Sigmoid colon (tissue), 7 donors: Measurements from ENCODE around the gene REPS2. TPM values are rescaled to one million over a fixed set of nuclear protein-coding genes. Genes with fewer than 3 reads are reported as not detected.
A peak's percentile ranks its signal among the peaks of the same experiment; 100 is the strongest.

Experiments used
- DNase-seq: peaks from one replicate; pipeline ENCODE4 v3.0.0-alpha.2; 2019
- H3K27ac ChIP-seq, 4 donors: fragments of 200-600 bp; sonication (generic); one replicate each; pipeline ENCODE4 v1.5.1; 2016 to 2019; ENCODE audit warnings: mild to moderate bottlenecking in 1 of 4
- H3K27me3 ChIP-seq, 3 donors: fragments of 200-600 bp; sonication (generic); one replicate each; pipeline ENCODE4 v1.5.1; 2019; ENCODE audit warnings: mild to moderate bottlenecking in 1 of 3
- H3K36me3 ChIP-seq, 4 donors: fragments of 200-600 bp; sonication (generic); one replicate each; pipeline ENCODE4 v1.5.1; 2016 to 2019
- H3K4me1 ChIP-seq, 4 donors: fragments of 200-600 bp; sonication (generic); one replicate each; pipeline ENCODE4 v1.5.1; 2017 to 2019
- H3K4me3 ChIP-seq, 4 donors: fragments of 200-600 bp; sonication (generic); one replicate each; pipeline ENCODE4 v1.5.1; 2017 to 2019; ENCODE audit warnings: mild to moderate bottlenecking in 2 of 4, moderate library complexity in 1 of 4
- H3K9me3 ChIP-seq, 4 donors: fragments of 200-600 bp in 3 of 4; sonication (generic) in 3 of 4; one replicate each; pipeline versions ENCODE4 v1.5.1 to v1.6.1; 2013 to 2019
- EP300 ChIP-seq, 4 donors: sonication (generic); formaldehyde crosslinking; IDR thresholded peaks; one replicate each; pipeline ENCODE4 v1.6.1; 2017; ENCODE audit warnings: antibody characterized with exemption in 4 of 4
- POLR2A ChIP-seq, 2 donors: fragments of 450-650 bp; IDR thresholded peaks; one replicate each; pipeline ENCODE4 v1.6.1; 2016; ENCODE audit warnings: antibody characterized with exemption in 2 of 2, mild to moderate bottlenecking in 2 of 2, moderate library complexity in 2 of 2
- POLR2AphosphoS5 ChIP-seq, 4 donors: sonication (generic); formaldehyde crosslinking; IDR thresholded peaks; one replicate each; pipeline ENCODE4 v1.6.1; 2017; ENCODE audit warnings: antibody characterized with exemption in 4 of 4
- WGBS, 2 donors: extraction: QIAGEN DNeasy Blood & Tissue Kit; methylation state at CpG; one replicate each; pipeline ENCODE4 v1.1.7; 2013; 5-methylcytosine and 5-hydroxymethylcytosine counted together
- intact Hi-C: fragments of 100-400 bp; cut with DNase I; formaldehyde crosslinking; loops from one replicate; pipeline ENCODE4 v1.15.1; 2023
- polyA plus RNA-seq, 3 donors: library from polyadenylated mRNA; stranded (reverse); fragments of 200-250 nt; gene quantifications; one replicate each; pipeline ENCODE4 v1.2.3, GENCODE V29; 2013
- total RNA-seq, 4 donors: library from RNA; depleted of rRNA; stranded (reverse); fragments of >200 nt; gene quantifications; one replicate each; pipeline ENCODE4 v1.1.0, GENCODE V29; 2016
- TF ChIP-seq, protein P1 (sequence below), 4 experiments: fragments of 450-650 bp in 3 of 4; fragments of 200-600 bp in 1 of 4; IDR thresholded peaks; one replicate each; pipeline ENCODE4 v1.5.1; 2016 to 2019; ENCODE audit warnings: antibody characterized with exemption in 4 of 4, mild to moderate bottlenecking in 3 of 4, moderate library complexity in 2 of 4
- donor health status: healthy with polysubstance abuse.
- donor health status: Bipolar disorder and iron deficiency.
- donor health status: healthy.

The REPS2 gene
- total and polyA plus RNA-seq, 7 donors: 2.4 to 10.9 (median 6.1) TPM

- no peaks in the 10 kb centered on the region for H3K36me3 ChIP-seq
- no peak overlapping the region for H3K4me3 ChIP-seq
- peak overlapping the region in 1 of 4 donors; percentile 30 for H3K27ac ChIP-seq
- no peaks in the 10 kb centered on the region for H3K9me3 ChIP-seq
- WGBS, 2 donors: 93 to 97% methylated on average over 2 of the region's 2 CpGs
- no peaks in the 10 kb centered on the region for H3K27me3 ChIP-seq
- no peak for TF ChIP-seq POLR2A (IDR thresholded peaks at IDR 0.05)
- TF ChIP-seq, protein P1, sequence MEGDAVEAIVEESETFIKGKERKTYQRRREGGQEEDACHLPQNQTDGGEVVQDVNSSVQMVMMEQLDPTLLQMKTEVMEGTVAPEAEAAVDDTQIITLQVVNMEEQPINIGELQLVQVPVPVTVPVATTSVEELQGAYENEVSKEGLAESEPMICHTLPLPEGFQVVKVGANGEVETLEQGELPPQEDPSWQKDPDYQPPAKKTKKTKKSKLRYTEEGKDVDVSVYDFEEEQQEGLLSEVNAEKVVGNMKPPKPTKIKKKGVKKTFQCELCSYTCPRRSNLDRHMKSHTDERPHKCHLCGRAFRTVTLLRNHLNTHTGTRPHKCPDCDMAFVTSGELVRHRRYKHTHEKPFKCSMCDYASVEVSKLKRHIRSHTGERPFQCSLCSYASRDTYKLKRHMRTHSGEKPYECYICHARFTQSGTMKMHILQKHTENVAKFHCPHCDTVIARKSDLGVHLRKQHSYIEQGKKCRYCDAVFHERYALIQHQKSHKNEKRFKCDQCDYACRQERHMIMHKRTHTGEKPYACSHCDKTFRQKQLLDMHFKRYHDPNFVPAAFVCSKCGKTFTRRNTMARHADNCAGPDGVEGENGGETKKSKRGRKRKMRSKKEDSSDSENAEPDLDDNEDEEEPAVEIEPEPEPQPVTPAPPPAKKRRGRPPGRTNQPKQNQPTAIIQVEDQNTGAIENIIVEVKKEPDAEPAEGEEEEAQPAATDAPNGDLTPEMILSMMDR (IDR thresholded peaks at IDR 0.05): no peak
- no peak for TF ChIP-seq POLR2AphosphoS5 (IDR thresholded peaks at IDR 0.05)
- no peak for TF ChIP-seq EP300 (IDR thresholded peaks at IDR 0.05)
- no peak for DNase-seq
- intact Hi-C loops: no loop called here
- no peaks in the 10 kb centered on the region for H3K4me1 ChIP-seq
These were observed 125.8 kb downstream of the REPS2 start for GRCh38 chrX:17072301-17072700.

DNA sequence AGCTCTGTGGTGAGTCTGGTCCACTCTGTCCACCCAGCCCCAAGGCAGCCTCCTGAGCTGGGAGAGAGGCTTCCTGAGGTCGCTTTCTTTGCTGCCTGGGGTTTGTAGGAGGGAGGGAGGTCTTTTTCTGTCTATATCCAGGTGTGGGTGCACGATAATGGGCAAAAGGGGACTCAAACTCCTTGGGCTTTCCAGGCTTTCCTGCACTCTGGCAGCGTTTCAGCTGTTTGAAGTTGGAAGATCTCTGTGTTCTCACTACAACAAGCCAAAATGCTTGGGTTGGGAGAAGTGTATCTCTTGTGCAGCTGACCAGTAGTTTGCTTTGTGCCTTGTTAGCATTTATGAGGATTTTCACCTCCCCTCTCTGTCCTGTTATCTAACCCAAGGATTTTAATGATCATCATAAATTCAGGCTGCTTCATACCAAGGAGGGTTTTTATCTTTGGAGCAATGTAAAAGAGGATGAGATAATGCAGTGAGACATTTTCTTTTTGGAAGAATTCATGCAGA is 126.3 kb downstream of the REPS2 start:
- Histone ChIP-seq H3K27me3 (no peaks in the 10 kb centered on the region), H3K27ac (peak overlapping the region in 1 of 4 donors; percentile 30), H3K9me3 (no peaks in the 10 kb centered on the region), H3K36me3 (no peaks in the 10 kb centered on the region), H3K4me1 (peaks cover 0 to 4% (median 2%) of the 10 kb centered on the region in 4 donors), H3K4me3 (no peak overlapping the region)
- intact Hi-C loops: no loop called here
- DNase-seq: no peak
- no peak for TF ChIP-seq POLR2AphosphoS5 (IDR thresholded peaks at IDR 0.05)
- TF ChIP-seq POLR2A (IDR thresholded peaks at IDR 0.05): no peak
- TF ChIP-seq, protein P1 (IDR thresholded peaks at IDR 0.05): no peak
- TF ChIP-seq EP300 (IDR thresholded peaks at IDR 0.05): no peak
- WGBS, 2 donors: 81 to 83% methylated on average over 3 of the region's 3 CpGs

DNA sequence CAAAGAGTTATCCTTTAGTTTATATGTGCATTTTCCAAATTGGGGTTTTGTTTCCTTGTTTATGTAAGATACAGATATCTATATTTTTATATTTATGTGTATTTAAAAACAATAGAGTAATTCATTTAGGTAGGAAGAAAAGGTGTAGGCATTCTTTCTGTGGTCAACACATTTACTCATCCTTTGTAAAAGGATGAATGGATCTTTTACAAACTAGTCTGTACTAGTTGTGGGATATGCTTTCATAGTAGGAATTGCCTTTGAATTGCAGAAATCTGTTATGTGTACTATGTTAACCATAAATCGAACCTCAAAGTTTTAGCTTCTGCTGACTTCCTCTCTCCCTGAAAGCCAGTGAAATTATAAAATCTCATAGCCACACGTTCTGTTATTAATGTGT is 128.5 kb downstream of the REPS2 start:
- WGBS, 2 donors: 73% methylated on average over 2 of the region's 2 CpGs
- no peaks in the 10 kb centered on the region for H3K36me3 ChIP-seq
- intact Hi-C loops: no loop called here
- no peak overlapping the region for H3K27ac ChIP-seq
- no peak overlapping the region for H3K4me3 ChIP-seq
- H3K27me3 ChIP-seq: no peaks in the 10 kb centered on the region
- H3K4me1 ChIP-seq: peaks cover 0 to 13% (median 6%) of the 10 kb centered on the region in 4 donors
- H3K9me3 ChIP-seq: no peaks in the 10 kb centered on the region
- TF ChIP-seq EP300 (IDR thresholded peaks at IDR 0.05): no peak
- TF ChIP-seq POLR2A (IDR thresholded peaks at IDR 0.05): no peak
- no peak for TF ChIP-seq POLR2AphosphoS5 (IDR thresholded peaks at IDR 0.05)
- TF ChIP-seq, protein P1 (IDR thresholded peaks at IDR 0.05): no peak
- no peak for DNase-seq

GRCh38 chrX:17077361-17077760 is 130.9 kb downstream of the REPS2 start:
- WGBS, 2 donors: 71% methylated on average over 6 of the region's 6 CpGs
- no peak overlapping the region for H3K4me3 ChIP-seq
- no peaks in the 10 kb centered on the region for H3K27me3 ChIP-seq
- peaks cover 0 to 20% (median 6%) of the 10 kb centered on the region in 4 donors for H3K4me1 ChIP-seq
- intact Hi-C loops: no loop called here
- H3K27ac ChIP-seq: peak overlapping the region in 2 of 4 donors; percentile 44 to 65
- no peaks in the 10 kb centered on the region for H3K36me3 ChIP-seq
- no peak for DNase-seq
- H3K9me3 ChIP-seq: no peaks in the 10 kb centered on the region
- no peak for TF ChIP-seq POLR2AphosphoS5 (IDR thresholded peaks at IDR 0.05)
- TF ChIP-seq, protein P1 (IDR thresholded peaks at IDR 0.05): no peak
- no peak for TF ChIP-seq POLR2A (IDR thresholded peaks at IDR 0.05)
- TF ChIP-seq EP300 (IDR thresholded peaks at IDR 0.05): no peak
